Mesenchymal stem cell (in vitro differentiated cells and primary cell): Measurements from ENCODE around the gene PRDX5.
A peak's percentile ranks its signal among the peaks of the same experiment; 100 is the strongest.

Source experiments
- DNase-seq: peaks from one replicate; pipeline ENCODE4 v3.0.0-alpha.2; 2013
- H2AFZ ChIP-seq: one replicate; pipeline ENCODE4 v1.6.1; 2013; ENCODE audit warnings: low read depth, mild to moderate bottlenecking, control low read depth, inconsistent platforms, low read length, moderate library complexity
- H2AK5ac ChIP-seq: 2 replicates; pipeline ENCODE4 v1.6.1; 2013; ENCODE audit warnings: low read length, moderate library complexity, mild to moderate bottlenecking, inconsistent platforms; ENCODE audit not compliant: severe bottlenecking
- H2BK120ac ChIP-seq: one replicate; pipeline ENCODE4 v1.6.1; 2013; ENCODE audit warnings: low read depth, mild to moderate bottlenecking, inconsistent platforms, low read length, moderate library complexity
- H2BK12ac ChIP-seq, 2 experiments: one replicate each; pipeline ENCODE4 v1.6.1; 2013; ENCODE audit warnings: inconsistent platforms in 2 of 2, low read length in 2 of 2, mild to moderate bottlenecking in 2 of 2, moderate library complexity in 2 of 2, control low read depth in 1 of 2
- H2BK15ac ChIP-seq: one replicate; pipeline ENCODE4 v1.6.1; 2013; ENCODE audit warnings: mild to moderate bottlenecking, low read depth, inconsistent platforms; ENCODE audit not compliant: poor library complexity, severe bottlenecking
- H2BK5ac ChIP-seq: 2 replicates; pipeline ENCODE4 v1.6.1; 2013; ENCODE audit warnings: low read depth, mild to moderate bottlenecking, low read length, control low read depth, inconsistent platforms; ENCODE audit not compliant: poor library complexity, severe bottlenecking
- H3K14ac ChIP-seq, 2 experiments: one replicate each; pipeline ENCODE4 v1.6.1; 2013; ENCODE audit warnings: inconsistent platforms in 2 of 2, low read length in 2 of 2, control low read depth in 1 of 2, mild to moderate bottlenecking in 1 of 2, moderate library complexity in 1 of 2
- H3K18ac ChIP-seq, 2 experiments: one replicate each; pipeline ENCODE4 v1.6.1; 2013; ENCODE audit warnings: inconsistent platforms in 2 of 2, low read length in 2 of 2, control low read depth in 1 of 2, low read depth in 1 of 2, mild to moderate bottlenecking in 1 of 2
- H3K23ac ChIP-seq, 2 experiments: one replicate each; pipeline ENCODE4 v1.6.1; 2013; ENCODE audit warnings: inconsistent platforms in 2 of 2, low read length in 2 of 2, mild to moderate bottlenecking in 2 of 2, moderate library complexity in 2 of 2, control low read depth in 1 of 2
- H3K27ac ChIP-seq: 2 replicates; pipeline ENCODE4 v1.5.1; 2013; ENCODE audit warnings: mild to moderate bottlenecking, moderate library complexity, low read length, control low read depth, inconsistent platforms; ENCODE audit not compliant: poor library complexity, severe bottlenecking
- H3K27me3 ChIP-seq, 2 experiments: 2 replicates each; pipeline versions ENCODE4 v1.6.1 to v1.7.0; 2013; ENCODE audit warnings: low read length in 2 of 2, mild to moderate bottlenecking in 2 of 2, moderate library complexity in 2 of 2, control low read depth in 1 of 2, inconsistent platforms in 1 of 2; ENCODE audit not compliant: control insufficient read depth in 1 of 2, insufficient read depth in 1 of 2
- H3K36me3 ChIP-seq, 2 experiments: 2 replicates each; pipeline versions ENCODE4 v1.6.1 to v1.7.0; 2013; ENCODE audit warnings: low read length in 2 of 2, control low read depth in 1 of 2, inconsistent platforms in 1 of 2, low read depth in 1 of 2, mild to moderate bottlenecking in 1 of 2; ENCODE audit not compliant: insufficient read depth in 2 of 2, control insufficient read depth in 1 of 2
- H3K4ac ChIP-seq, 2 experiments: one replicate each; pipeline ENCODE4 v1.6.1; 2013; ENCODE audit warnings: inconsistent platforms in 2 of 2, low read length in 2 of 2, mild to moderate bottlenecking in 2 of 2, moderate library complexity in 2 of 2, control low read depth in 1 of 2, low read depth in 1 of 2
- H3K4me1 ChIP-seq: 2 replicates; pipeline ENCODE4 v1.6.1; 2013; ENCODE audit warnings: low read depth, low read length, control low read depth; ENCODE audit not compliant: control insufficient read depth, insufficient read depth
- H3K4me2 ChIP-seq: 2 replicates; pipeline ENCODE4 v1.6.1; 2013; ENCODE audit warnings: low read length, mild to moderate bottlenecking, inconsistent platforms; ENCODE audit not compliant: poor library complexity, severe bottlenecking
- H3K4me3 ChIP-seq, 2 experiments: 2 replicates each; pipeline versions ENCODE4 v1.5.1 to v1.7.0; 2013; ENCODE audit warnings: low read length in 2 of 2, mild to moderate bottlenecking in 2 of 2, control low read depth in 1 of 2, low read depth in 1 of 2; ENCODE audit not compliant: insufficient read depth in 1 of 2
- H3K79me1 ChIP-seq: replicated peaks from 2 replicates; pipeline ENCODE4 v1.6.1; 2013; ENCODE audit warnings: mild to moderate bottlenecking, control low read depth, low read length, inconsistent platforms; ENCODE audit not compliant: poor library complexity, severe bottlenecking
- H3K9ac ChIP-seq: 2 replicates; pipeline ENCODE4 v1.7.0; 2013; ENCODE audit warnings: mild to moderate bottlenecking, low read length, moderate library complexity
- H3K9me3 ChIP-seq: 2 replicates; pipeline ENCODE4 v1.7.0; 2013; ENCODE audit warnings: mild to moderate bottlenecking, low read length; ENCODE audit not compliant: control insufficient read depth
- H4K8ac ChIP-seq: one replicate; pipeline ENCODE4 v1.6.1; 2013; ENCODE audit warnings: inconsistent platforms, mild to moderate bottlenecking, low read length, moderate library complexity
- H4K91ac ChIP-seq: one replicate; pipeline ENCODE4 v1.6.1; 2013; ENCODE audit warnings: mild to moderate bottlenecking, low read length, inconsistent platforms
- WGBS: methylation state at CpG from one replicate; pipeline ENCODE4 v1.1.7; 2013; ENCODE audit warnings: mixed read lengths; 5-methylcytosine and 5-hydroxymethylcytosine counted together

Gene PRDX5

DNA sequence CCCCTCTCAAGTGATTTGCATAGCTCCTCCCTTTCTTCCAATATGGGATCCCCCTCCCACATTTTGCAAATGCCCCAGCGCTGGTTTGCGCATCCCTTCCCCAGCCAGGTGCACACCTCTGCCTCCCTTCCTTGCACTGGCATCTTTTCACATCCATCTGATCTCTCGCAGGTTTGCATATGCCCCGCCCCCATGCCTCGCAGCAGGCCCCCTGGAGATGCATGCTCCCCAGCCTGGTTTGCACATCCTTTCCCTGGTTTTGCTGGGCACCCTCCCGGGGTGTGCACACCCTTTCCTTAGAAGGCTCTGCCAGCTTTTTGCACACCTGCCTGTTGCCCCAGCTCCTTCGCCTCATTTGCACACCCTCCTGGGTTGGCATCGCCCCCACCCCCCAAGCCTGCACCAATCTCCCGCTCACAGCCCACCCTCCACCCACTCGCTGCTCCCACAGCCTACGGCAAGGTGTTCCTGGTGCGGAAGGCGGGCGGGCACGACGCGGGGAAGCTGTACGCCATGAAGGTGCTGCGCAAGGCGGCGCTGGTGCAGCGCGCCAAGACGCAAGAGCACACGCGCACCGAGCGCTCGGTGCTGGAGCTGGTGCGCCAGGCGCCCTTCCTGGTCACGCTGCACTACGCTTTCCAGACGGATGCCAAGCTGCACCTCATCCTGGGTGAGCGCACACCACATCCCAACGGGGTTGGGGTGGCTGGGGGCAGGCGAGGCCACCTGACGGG, 42.0 kb downstream of the PRDX5 start:
- Histone ChIP-seq H3K4me3 (peak overlapping the region; percentile 84 to 99), H2BK15ac (no peak overlapping the region), H3K79me1 (peaks cover 39% of the 10 kb centered on the region), H2BK5ac (no peak overlapping the region), H3K36me3 (peaks cover 41 to 42% of the 10 kb centered on the region in 2 experiments), H3K4me1 (peaks cover 45% of the 10 kb centered on the region), H3K23ac (no peak overlapping the region), H4K8ac (no peak overlapping the region), H2BK120ac (peak overlapping the region; percentile 83), H2BK12ac (no peak overlapping the region), H3K4me2 (peak overlapping the region; percentile 85), H2AK5ac (no peak overlapping the region), H3K9me3 (no peaks in the 10 kb centered on the region), H2AFZ (no peak overlapping the region), H3K27ac (no peak overlapping the region), H3K9ac (peak overlapping the region; percentile 95), H3K4ac (peak overlapping the region; percentile 97 to 98), H3K27me3 (no peaks in the 10 kb centered on the region), H3K14ac (peak overlapping the region in 1 of 2 experiments; percentile 98), H4K91ac (peak overlapping the region; percentile 99), H3K18ac (peak overlapping the region; percentile 96 to 100)
- WGBS: 84% methylated on average over 38 of the region's 38 CpGs
- no peak for DNase-seq

DNA sequence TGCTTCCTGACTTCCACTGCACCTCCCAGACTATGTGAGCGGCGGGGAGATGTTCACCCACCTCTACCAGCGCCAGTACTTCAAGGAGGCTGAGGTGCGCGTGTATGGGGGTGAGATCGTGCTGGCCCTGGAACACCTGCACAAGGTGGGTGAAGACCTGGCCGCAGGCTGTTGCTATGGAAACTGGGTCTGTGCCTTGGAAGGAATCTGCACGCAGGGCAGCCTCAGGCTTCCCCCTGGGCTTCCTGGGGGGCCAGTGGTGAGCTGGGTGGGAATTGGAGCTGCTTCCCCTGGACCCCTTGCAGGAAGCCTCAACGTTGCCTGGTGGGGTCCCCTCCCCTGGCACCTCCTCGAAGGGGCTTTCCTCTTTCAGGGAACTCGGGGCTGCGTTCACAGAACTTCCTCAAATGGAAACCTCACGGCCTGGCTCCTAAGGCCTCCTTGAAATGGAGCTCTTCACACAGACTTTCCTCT, 42.6 kb downstream of the PRDX5 start:
- Histone ChIP-seq H3K4me2 (peak overlapping the region; percentile 30), H2BK5ac (no peak overlapping the region), H3K23ac (no peak overlapping the region), H2BK15ac (no peak overlapping the region), H3K9me3 (no peaks in the 10 kb centered on the region), H3K14ac (no peak overlapping the region), H2BK120ac (no peak overlapping the region), H3K18ac (no peak overlapping the region), H2AFZ (no peak overlapping the region), H4K8ac (no peak overlapping the region), H3K4ac (no peak overlapping the region), H4K91ac (no peak overlapping the region), H3K27ac (no peak overlapping the region), H3K9ac (no peak overlapping the region), H2BK12ac (no peak overlapping the region), H3K27me3 (no peaks in the 10 kb centered on the region), H3K36me3 (peaks cover 47 to 48% of the 10 kb centered on the region in 2 experiments), H3K4me1 (peaks cover 39% of the 10 kb centered on the region), H3K79me1 (peaks cover 43% of the 10 kb centered on the region), H3K4me3 (peak overlapping the region in 1 of 2 experiments; percentile 99), H2AK5ac (no peak overlapping the region)
- WGBS: 91% methylated on average over 13 of the region's 13 CpGs
- DNase-seq: no peak

- Histone ChIP-seq H3K79me1 (peaks cover 43% of the 10 kb centered on the region), H3K23ac (no peak overlapping the region), H2BK15ac (no peak overlapping the region), H3K9me3 (no peaks in the 10 kb centered on the region), H3K14ac (no peak overlapping the region), H3K27me3 (no peaks in the 10 kb centered on the region), H3K27ac (no peak overlapping the region), H2BK120ac (no peak overlapping the region), H2AFZ (no peak overlapping the region), H3K18ac (no peak overlapping the region), H3K4me1 (peaks cover 40% of the 10 kb centered on the region), H3K4ac (no peak overlapping the region), H3K4me3 (no peak overlapping the region), H3K36me3 (peaks cover 57 to 58% of the 10 kb centered on the region in 2 experiments), H2AK5ac (no peak overlapping the region), H2BK5ac (no peak overlapping the region), H3K4me2 (no peak overlapping the region), H4K8ac (no peak overlapping the region), H4K91ac (no peak overlapping the region), H3K9ac (no peak overlapping the region), H2BK12ac (no peak overlapping the region)
- DNase-seq: no peak
- 95% methylated on average over 18 of the region's 18 CpGs for whole genome bisulfite sequencing
These were observed 43.7 kb downstream of the PRDX5 start for GRCh38 chr11:64361659-64362058.

GRCh38 chr11:64362339-64362738, 44.4 kb downstream of the PRDX5 start:
- Histone ChIP-seq H2BK15ac (no peak overlapping the region), H2AK5ac (no peak overlapping the region), H2AFZ (no peak overlapping the region), H3K79me1 (peaks cover 43% of the 10 kb centered on the region), H3K14ac (no peak overlapping the region), H3K4ac (no peak overlapping the region), H3K4me2 (no peak overlapping the region), H3K9me3 (no peaks in the 10 kb centered on the region), H4K8ac (no peak overlapping the region), H3K36me3 (peaks cover 58 to 59% of the 10 kb centered on the region in 2 experiments), H3K27me3 (no peaks in the 10 kb centered on the region), H3K4me1 (peaks cover 33% of the 10 kb centered on the region), H2BK12ac (no peak overlapping the region), H3K23ac (no peak overlapping the region), H2BK120ac (no peak overlapping the region), H3K27ac (no peak overlapping the region), H3K9ac (no peak overlapping the region), H3K18ac (no peak overlapping the region), H2BK5ac (no peak overlapping the region), H4K91ac (no peak overlapping the region), H3K4me3 (no peak overlapping the region)
- DNase-seq: no peak
- WGBS: 99% methylated on average over 10 of the region's 10 CpGs
